HG03175 (cell line): ENCODE data around the gene RPS19BP1.
A peak's percentile ranks its signal among the peaks of the same experiment; 100 is the strongest.
"Not testable (repeated sequence)": the region's sequence is repeated elsewhere in the genome, so short reads cannot be mapped to it uniquely, and the experiment has no call there.

ENCODE experiments used
- ATAC-seq: cut with Tn5 transposase; IDR thresholded peaks from one replicate; pipeline ENCODE4 v1.9.1; 2021; ENCODE audit warnings: mild to moderate bottlenecking, moderate library complexity; ENCODE audit not compliant: unreplicated experiment

RPS19BP1 gene

GRCh38 chr22:39528681-39529486, 3.7 kb downstream of the RPS19BP1 start:
- peak; percentile 33 for ATAC-seq

- ATAC-seq, result no peak
Observed at GRCh38 chr22:39528080-39528661, 4.4 kb downstream of the RPS19BP1 start.

- no peak for ATAC-seq
Observed at GRCh38 chr22:39527481-39527961, 5.0 kb downstream of the RPS19BP1 start.

- ATAC-seq, result no peak
Observed at GRCh38 chr22:39526736-39527171, 5.8 kb downstream of the RPS19BP1 start.

GRCh38 chr22:39525658-39525975, 6.9 kb downstream of the RPS19BP1 start:
- no peak for ATAC-seq

GRCh38 chr22:39524753-39525657, 7.5 kb downstream of the RPS19BP1 start:
- no peak for ATAC-seq

GRCh38 chr22:39524089-39524752, 8.3 kb downstream of the RPS19BP1 start:
- no peak for ATAC-seq

- no peak for ATAC-seq
Observed at GRCh38 chr22:39522567-39523300, 9.8 kb downstream of the RPS19BP1 start.

GRCh38 chr22:39522091-39522490, 10.5 kb downstream of the RPS19BP1 start:
- not testable (repeated sequence) for ATAC-seq

- not testable (repeated sequence) for ATAC-seq
Observed at GRCh38 chr22:39521106-39521885, 11.3 kb downstream of the RPS19BP1 start.

GRCh38 chr22:39520226-39521105, 12.1 kb downstream of the RPS19BP1 start, which contains the start of gene ATF4:
Gene ATF4, plus strand, starts transcription at chr22:39520562. Its CDS starts 884 bp downstream, at chr22:39521446.
- ATAC-seq, result peak; percentile 31

GRCh38 chr22:39519681-39520225, 12.8 kb downstream of the RPS19BP1 start:
- ATAC-seq, result peak; percentile 83

GRCh38 chr22:39518996-39519680, 13.4 kb downstream of the RPS19BP1 start:
- no peak for ATAC-seq

- ATAC-seq, result no peak
Observed at GRCh38 chr22:39518144-39518786, 14.3 kb downstream of the RPS19BP1 start.

- no peak for ATAC-seq
Observed at GRCh38 chr22:39517470-39517869, 15.1 kb downstream of the RPS19BP1 start.

- ATAC-seq, result no peak
Observed at GRCh38 chr22:39515266-39516050, 17.1 kb downstream of the RPS19BP1 start.
